SK-N-MC (cell line): Measurements from ENCODE around the gene IGF2R.

Experiments used
- EZH2 ChIP-seq: fragments of 200-600 bp; sonication (generic); IDR thresholded peaks from one replicate; pipeline ENCODE4 v1.6.1; 2017; ENCODE audit warnings: antibody characterized with exemption
- POLR2AphosphoS5 ChIP-seq: IDR thresholded peaks from 2 replicates; pipeline ENCODE4 v1.6.1; 2012; ENCODE audit warnings: mild to moderate bottlenecking, low read depth, low read length, borderline replicate concordance

DNA sequence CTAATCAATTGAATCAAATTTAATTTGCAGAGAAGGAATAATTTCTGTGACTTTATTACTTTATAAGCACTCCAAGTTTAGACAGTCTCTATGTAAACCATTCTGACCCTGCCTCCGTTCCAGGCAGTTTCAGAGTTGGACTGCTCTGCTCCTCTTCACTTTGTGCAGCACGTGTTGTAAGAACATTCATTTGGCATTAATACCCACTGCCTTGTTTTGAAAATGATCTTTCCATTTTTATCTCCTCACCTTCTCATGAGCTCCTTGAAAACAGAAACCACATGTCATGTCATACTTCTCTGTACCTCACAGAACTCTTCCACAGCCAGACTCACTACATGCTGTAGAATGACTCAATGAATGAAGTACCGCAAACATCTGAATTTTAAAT lies 178.3 kb downstream of the IGF2R start:
- TF ChIP-seq POLR2AphosphoS5 (no peak), EZH2 (no peak)
